GM19351 (cell line): ENCODE measurements around the gene TRIM46.
"Not testable (repeated sequence)": the region's sequence is repeated elsewhere in the genome, so short reads cannot be mapped to it uniquely, and the experiment has no call there.

Experiments
- ATAC-seq: cut with Tn5 transposase; IDR thresholded peaks from one replicate; pipeline ENCODE4 v1.9.1; 2021; ENCODE audit warnings: mild to moderate bottlenecking, moderate library complexity; ENCODE audit not compliant: unreplicated experiment

TRIM46 gene

GRCh38 chr1:155226188-155226909 lies 52.7 kb downstream of the TRIM46 start:
- no peak for ATAC-seq

- ATAC-seq, result no peak
These were observed 53.2 kb downstream of the TRIM46 start for GRCh38 chr1:155226910-155227260.

GRCh38 chr1:155227261-155228095 lies 53.8 kb downstream of the TRIM46 start:
- ATAC-seq, result peak; percentile 82

GRCh38 chr1:155228096-155228427 lies 54.4 kb downstream of the TRIM46 start:
- no peak for ATAC-seq

- ATAC-seq, result not testable (repeated sequence)
These were observed 57.7 kb downstream of the TRIM46 start for GRCh38 chr1:155231302-155231701.

- not testable (repeated sequence) for ATAC-seq
These were observed 58.6 kb downstream of the TRIM46 start for GRCh38 chr1:155232001-155232978.

- not testable (repeated sequence) for ATAC-seq
These were observed 59.9 kb downstream of the TRIM46 start for GRCh38 chr1:155233502-155233901.
